ENCODE data around the gene TEX14. TPM values are rescaled to one million over a fixed set of nuclear protein-coding genes. Genes with fewer than 3 reads are reported as not detected.

The TEX14 gene
- total and polyA plus RNA-seq, 4 experiments from 2014 or later, result 1.3 to 1.6 TPM; not detected in 2

Other genes starting within 250 kb of the TEX14 start
- 1 to 10 TPM; 2.1 to 2.4 TPM for gene HSF5, start 203.6 kb downstream of the TEX14 start, total RNA-seq
- gene HSF5, start 203.6 kb downstream of the TEX14 start, polyA plus RNA-seq, result 1 to 10 TPM in 1 of 2 donors, under 1 TPM in 1; 0.84 to 1.4 TPM
- 10 to 100 TPM; 60.4 to 65.7 TPM for gene MTMR4, start 177.4 kb downstream of the TEX14 start, total RNA-seq
- 10 to 100 TPM; 17.5 to 23.5 TPM for gene MTMR4, start 177.4 kb downstream of the TEX14 start, polyA plus RNA-seq
- 10 to 100 TPM; 25.8 to 28.2 TPM for gene RAD51C, start 557 bp upstream of the TEX14 start, total RNA-seq
- gene RAD51C, start 557 bp upstream of the TEX14 start, polyA plus RNA-seq, result 10 to 100 TPM; 45.5 to 74.2 TPM
- gene PPM1E, start 63.8 kb upstream of the TEX14 start, total RNA-seq, result not detected
- gene PPM1E, start 63.8 kb upstream of the TEX14 start, polyA plus RNA-seq, result not detected